AG08395 (cell line): ENCODE results near the gene CD6.

ENCODE experiments used
- DNase-seq: peaks from one replicate; pipeline ENCODE4 v3.0.0; 2012; ENCODE audit warnings: mixed read lengths, low spot score

Gene CD6

GRCh38 chr11:61028135-61028729, 56.8 kb downstream of the CD6 start:
- DNase-seq = no peak

DNA sequence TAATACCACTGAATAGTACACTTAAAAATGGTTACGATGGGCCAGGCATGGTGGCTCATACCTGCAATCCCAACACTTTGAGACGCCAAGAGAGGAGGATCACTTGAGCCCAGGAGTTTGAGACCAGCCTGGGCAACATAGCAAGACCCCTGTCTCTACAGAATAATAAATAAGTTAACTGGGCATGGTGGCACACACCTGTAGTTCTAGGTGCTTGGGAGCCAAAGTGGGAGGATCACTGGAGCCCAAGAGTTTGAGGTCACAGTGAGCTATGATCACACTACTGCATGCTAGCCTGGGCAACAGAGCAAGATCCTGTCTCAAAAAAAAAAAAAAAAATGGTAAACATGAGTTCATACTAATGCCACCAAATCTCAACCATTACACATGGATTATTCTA, 61.3 kb downstream of the CD6 start:
- DNase-seq = no peak

DNA sequence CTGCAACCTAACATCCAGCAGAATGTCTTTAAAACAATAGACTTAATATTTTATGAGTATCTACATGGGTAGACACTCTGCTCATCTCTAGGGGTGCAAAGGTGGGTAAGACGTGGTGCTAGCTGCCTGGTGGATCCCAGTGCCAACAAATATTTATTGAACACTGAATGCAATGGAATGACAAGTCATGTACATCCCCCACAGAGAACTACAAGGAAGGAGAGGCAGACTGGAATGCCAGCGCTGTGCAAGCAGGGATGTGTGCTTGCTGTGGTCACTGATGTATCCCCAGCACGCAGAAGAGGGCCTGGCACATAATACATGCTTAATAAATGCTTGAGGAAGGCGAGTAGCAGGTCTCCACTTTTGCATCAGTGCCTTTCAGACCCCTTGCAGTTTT, 61.9 kb downstream of the CD6 start:
- DNase-seq = no peak

GRCh38 chr11:61034111-61034510, 62.6 kb downstream of the CD6 start:
- no peak for DNase-seq

GRCh38 chr11:61034704-61035525, 63.4 kb downstream of the CD6 start:
- DNase-seq = no peak

- no peak for DNase-seq
Observed at GRCh38 chr11:61035526-61035835, 64.0 kb downstream of the CD6 start.

- no peak for DNase-seq
Observed at GRCh38 chr11:61037441-61038093, 66.1 kb downstream of the CD6 start.

DNA sequence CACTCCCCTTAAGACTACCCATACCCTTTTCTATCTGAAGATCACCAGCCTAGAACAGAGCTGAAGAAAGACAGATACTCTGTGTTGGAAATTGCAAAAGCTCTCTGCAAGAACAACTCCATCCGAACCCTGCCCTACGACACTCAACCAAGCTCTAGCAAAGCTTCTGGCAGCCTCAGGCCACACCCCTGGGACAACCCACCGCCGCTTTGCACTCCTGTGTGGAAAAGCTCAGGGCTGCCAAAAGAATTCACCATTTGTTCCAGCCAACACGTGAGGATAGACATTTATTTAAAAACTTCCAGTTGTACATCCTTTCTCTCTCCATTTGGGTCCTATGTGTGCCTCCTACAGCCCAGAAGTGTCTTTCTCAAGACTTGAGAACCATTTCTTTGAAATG, 68.4 kb downstream of the CD6 start:
- no peak for DNase-seq

DNA sequence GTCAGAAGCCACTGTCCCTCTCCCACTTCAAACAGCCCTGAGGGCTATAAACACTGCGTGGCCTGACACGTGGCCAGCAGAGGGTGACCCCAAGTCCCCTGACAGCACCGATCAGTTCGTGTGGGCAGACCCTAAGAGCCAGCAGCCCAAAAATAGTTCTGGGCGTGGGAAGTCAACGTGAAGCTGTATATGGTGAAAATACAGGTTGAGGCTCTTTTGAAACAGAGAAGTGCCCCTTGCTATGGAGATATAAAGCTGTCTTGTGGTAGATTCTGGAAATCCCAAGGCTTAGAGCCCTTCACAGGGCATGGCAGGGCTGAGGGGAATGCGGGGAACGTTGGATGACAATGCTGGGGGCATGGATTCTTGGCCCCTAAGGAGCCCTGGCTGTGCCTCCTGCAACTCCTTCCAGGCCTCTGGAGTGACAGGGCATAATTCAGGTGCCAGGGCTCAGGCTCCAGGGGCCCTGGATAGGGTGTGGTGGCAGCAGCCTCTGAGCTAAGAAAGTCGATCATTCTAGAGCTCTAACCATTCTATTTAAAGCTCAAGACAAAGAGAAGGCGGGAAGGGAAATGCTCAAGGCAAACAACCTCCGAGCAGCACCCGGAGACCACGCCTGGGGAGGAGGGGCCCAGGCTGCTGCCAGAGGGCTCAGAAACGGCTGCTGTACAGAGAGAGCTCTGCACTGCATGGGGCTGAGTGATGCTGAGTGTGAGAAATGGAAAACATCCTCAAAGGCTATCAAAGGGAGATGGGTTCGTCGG, 70.5 kb downstream of the CD6 start:
- DNase-seq = peak; percentile 12

- DNase-seq = no peak
Observed at GRCh38 chr11:61042537-61042936, 71.1 kb downstream of the CD6 start.

GRCh38 chr11:61042961-61043540, 71.6 kb downstream of the CD6 start:
- DNase-seq = no peak

DNA sequence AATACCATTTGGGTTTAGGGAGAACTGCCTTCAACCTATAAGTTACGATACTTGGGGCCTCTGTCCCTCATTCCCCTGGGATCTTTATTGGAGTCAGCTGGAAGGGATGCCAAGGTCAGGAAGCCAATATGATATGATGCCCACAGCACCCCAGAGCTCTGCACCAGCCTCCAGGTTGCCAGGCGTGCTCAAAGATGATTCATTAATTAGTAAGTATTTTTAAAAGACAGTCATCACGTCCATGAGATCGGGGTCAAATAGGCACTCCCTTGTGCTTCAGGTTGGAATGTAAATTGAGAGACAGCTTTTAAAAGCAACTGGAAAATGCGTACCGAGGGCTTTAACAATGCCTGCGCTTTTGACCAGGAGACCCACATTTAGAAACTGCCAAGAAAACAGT, 73.8 kb downstream of the CD6 start:
- DNase-seq = no peak

DNA sequence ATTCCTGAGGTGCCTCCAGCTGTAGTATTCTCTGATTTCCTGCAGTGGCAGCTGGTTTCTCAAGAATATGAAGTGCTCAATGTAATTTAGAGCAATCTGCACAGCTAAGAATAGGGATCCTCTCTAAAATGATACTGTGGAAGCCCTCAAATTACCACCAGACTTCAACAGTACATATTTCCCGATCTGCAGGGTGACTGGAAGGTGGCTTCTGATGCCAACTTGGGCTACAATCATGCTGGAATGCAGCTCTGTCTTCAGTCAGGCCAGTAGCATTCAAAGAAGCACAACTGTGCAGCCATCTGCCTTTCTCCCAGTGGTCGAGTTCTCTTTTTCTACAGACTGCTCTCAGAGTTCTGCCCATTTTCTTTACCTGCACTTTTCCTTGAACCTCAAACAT, 75.4 kb downstream of the CD6 start:
- no peak for DNase-seq

DNA sequence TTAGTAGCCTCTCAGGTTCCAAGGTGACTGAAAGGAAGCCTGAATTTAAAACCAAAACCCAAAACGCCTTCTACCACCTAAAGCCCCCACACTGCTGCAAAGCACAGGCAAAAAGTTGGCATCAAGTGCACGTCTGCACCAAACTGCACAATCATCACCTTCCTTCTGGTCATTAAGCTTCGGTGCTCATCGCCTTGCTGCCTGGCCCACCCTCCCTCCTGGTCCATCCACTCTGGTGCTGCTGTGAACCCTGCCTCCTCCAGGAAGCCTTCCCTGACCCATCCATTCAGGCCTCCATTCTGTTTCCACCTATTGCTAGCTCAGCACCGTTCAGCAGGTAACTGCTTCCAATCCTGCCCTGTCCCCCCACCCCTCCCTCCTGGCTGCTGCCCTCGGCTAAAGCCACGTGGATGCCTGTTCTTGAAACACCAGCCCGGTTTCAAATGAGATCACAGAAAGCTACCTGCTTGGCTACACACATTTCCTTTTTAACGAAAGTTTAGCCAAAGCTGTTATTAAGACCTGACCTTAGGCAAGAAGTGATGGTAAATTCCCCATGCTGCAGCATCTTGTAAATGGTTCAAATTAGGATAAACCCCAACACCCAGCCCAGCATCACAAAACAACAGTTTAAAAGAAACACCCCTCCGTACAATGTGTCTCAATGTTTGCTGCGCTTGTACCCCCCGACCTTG, 77.0 kb downstream of the CD6 start:
- DNase-seq = no peak

DNA sequence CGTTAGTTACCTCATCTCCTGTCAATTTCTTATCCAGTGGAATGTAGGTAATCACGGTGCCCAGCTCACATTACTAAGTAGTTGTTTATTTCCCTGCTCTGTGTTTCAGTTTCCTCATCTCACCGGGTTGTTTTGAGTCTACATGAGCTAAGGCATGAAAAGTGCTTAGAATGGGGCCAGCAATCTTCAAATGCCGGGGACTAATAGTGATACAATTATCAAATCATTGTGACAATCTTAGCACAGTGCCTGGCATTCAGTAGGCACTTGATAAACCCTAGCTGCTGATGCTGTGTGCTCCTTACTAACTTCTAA, 77.5 kb downstream of the CD6 start:
- no peak for DNase-seq

DNA sequence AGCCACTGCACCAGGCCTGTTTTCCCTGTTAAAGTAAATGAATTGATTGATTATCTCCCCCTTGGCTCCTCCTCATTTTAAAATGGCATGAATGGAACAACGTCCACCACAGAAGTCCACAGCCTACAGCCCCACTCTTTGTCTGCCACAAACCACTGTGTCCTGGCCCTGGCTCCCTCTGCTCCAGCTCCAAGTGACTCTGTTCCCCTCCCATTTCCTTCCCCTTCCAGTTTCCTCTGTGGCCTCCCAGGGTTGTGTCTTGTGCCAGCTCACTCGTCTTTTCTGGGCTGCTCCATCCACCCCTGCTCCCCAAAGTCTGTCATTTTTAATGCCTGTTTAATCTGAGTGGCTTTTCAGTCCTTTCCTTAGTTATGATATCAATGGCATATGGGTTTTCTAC, 78.4 kb downstream of the CD6 start:
- DNase-seq = no peak

- DNase-seq = no peak
Observed at GRCh38 chr11:61052182-61052972, 80.9 kb downstream of the CD6 start.

- DNase-seq = no peak
Observed at GRCh38 chr11:61053191-61053590, 81.7 kb downstream of the CD6 start.

DNA sequence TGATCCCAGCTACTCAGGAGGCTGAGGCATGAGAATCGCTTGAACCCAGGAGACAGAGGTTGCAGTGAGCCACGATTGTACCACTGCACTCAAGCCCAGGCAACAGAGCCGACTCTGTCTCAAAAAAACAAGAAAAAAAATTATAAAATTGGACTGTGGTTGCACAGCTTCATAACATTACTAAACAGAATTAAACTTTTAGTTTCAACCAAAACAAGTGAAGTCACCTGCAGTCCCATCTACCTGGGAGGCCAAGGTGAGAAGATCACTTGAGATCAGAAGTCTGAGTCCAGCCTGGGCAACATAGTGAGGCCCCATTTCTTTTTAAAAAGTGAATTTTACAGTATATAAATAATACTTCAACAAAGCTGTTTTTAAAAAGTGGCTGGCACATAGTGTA, 83.0 kb downstream of the CD6 start:
- no peak for DNase-seq

- no peak for DNase-seq
Observed at GRCh38 chr11:61054927-61055562, 83.6 kb downstream of the CD6 start.

DNA sequence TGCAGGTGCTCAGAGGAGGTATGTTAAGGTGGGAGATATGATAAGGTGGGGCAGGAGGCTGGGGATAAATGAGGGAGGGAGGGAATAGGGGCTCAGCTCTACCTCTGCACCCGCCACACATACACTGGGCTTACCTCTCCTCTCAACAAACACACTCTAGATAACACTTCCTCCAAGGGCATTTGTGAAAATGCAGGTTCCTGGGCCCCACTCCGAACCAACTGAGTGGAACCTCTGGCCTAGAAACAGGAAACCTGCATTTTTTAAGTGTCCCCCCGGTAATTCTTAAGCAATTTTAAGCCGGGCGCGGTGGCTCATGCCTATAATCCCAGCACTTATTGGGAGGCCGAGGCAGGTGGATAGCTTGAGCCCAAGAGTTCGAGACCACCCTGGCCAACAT, 84.3 kb downstream of the CD6 start:
- no peak for DNase-seq
